Brain microvascular endothelial cell (primary cell): ENCODE data around the gene SCN9A.

ENCODE experiments used
- DNase-seq: peaks from one replicate; pipeline ENCODE4 v3.0.0-alpha.2; 2020
- H3K27ac ChIP-seq: fragments of 250-450 bp; sonication (Bioruptor Pico); 2 replicates; pipeline ENCODE4 v1.5.1; 2020; ENCODE audit warnings: mild to moderate bottlenecking, moderate library complexity
- H3K27me3 ChIP-seq: fragments of 250-450 bp; sonication (Bioruptor Pico); replicated peaks from 2 replicates; pipeline ENCODE4 v1.5.1; 2020; ENCODE audit warnings: mild to moderate bottlenecking
- H3K36me3 ChIP-seq: fragments of 250-450 bp; sonication (Bioruptor Pico); replicated peaks from 2 replicates; pipeline ENCODE4 v1.5.1; 2020; ENCODE audit warnings: mild to moderate bottlenecking
- H3K4me3 ChIP-seq: 2 replicates; pipeline ENCODE4 v1.5.1; 2011; ENCODE audit warnings: low read depth, mild to moderate bottlenecking, control low read depth, low read length, moderate library complexity
- in situ Hi-C: cut with HindIII; loops from 2 replicates; pipeline ENCODE4 v1.10.0; 2017; ENCODE audit warnings: low sequenced_read_pairs, low pct_ligation_motif_present
- TF ChIP-seq, protein P1 (sequence below): IDR thresholded peaks from 2 replicates; pipeline ENCODE4 v1.5.1; 2011; ENCODE audit warnings: low read depth, mild to moderate bottlenecking, moderate library complexity, low read length, control low read depth, inconsistent platforms; ENCODE audit errors: missing control alignments

The SCN9A gene

GRCh38 chr2:166180951-166181812, 194.6 kb downstream of the SCN9A start:
- peak; percentile 66 for DNase-seq

DNA sequence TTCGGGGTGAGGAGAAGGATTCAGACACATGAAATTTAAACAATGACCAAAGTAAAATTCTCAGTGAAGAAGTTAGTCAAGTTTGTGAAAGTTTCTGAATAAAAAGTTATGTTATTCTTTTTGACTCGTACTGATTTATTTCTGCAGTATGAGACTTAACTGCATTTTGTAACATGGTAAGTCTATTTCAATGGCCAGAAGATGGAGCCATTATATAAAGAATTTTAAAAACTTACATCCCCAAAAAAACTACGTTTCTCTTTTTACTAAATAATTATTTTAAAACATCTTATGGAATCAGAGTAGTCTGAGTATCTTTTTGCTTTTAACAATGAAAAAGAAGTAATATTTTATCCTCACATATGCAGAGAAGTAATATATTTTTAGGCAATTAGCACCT, 196.5 kb downstream of the SCN9A start:
- no peaks in the 10 kb centered on the region for H3K27me3 ChIP-seq

More at GRCh38 chr2:166180951-166181812, 194.6 kb downstream of the SCN9A start:
- TF ChIP-seq, protein P1, sequence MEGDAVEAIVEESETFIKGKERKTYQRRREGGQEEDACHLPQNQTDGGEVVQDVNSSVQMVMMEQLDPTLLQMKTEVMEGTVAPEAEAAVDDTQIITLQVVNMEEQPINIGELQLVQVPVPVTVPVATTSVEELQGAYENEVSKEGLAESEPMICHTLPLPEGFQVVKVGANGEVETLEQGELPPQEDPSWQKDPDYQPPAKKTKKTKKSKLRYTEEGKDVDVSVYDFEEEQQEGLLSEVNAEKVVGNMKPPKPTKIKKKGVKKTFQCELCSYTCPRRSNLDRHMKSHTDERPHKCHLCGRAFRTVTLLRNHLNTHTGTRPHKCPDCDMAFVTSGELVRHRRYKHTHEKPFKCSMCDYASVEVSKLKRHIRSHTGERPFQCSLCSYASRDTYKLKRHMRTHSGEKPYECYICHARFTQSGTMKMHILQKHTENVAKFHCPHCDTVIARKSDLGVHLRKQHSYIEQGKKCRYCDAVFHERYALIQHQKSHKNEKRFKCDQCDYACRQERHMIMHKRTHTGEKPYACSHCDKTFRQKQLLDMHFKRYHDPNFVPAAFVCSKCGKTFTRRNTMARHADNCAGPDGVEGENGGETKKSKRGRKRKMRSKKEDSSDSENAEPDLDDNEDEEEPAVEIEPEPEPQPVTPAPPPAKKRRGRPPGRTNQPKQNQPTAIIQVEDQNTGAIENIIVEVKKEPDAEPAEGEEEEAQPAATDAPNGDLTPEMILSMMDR: peak; percentile 72
- no peak overlapping the region for H3K4me3 ChIP-seq
- in situ Hi-C loops: loop anchor here (25.0 kb wide), 1 partner anchor 206 kb away; the partner anchor contains the start of gene SCN9A
- H3K27ac ChIP-seq: no peak overlapping the region
- no peaks in the 10 kb centered on the region for H3K27me3 ChIP-seq
- no peaks in the 10 kb centered on the region for H3K36me3 ChIP-seq

GRCh38 chr2:166173263-166173662, 202.5 kb downstream of the SCN9A start:
- H3K27me3 ChIP-seq: no peaks in the 10 kb centered on the region
- no peak for DNase-seq
- no peak overlapping the region for H3K4me3 ChIP-seq
- H3K36me3 ChIP-seq: no peaks in the 10 kb centered on the region
- H3K27ac ChIP-seq: no peak overlapping the region
- TF ChIP-seq, protein P1: no peak
- in situ Hi-C loops: no loop called here

More for the DNA sequence above, 196.5 kb downstream of the SCN9A start:
- DNase-seq: no peak
- H3K36me3 ChIP-seq: no peaks in the 10 kb centered on the region
- no peak overlapping the region for H3K4me3 ChIP-seq
- TF ChIP-seq, protein P1: no peak
- in situ Hi-C loops: loop anchor here (25.0 kb wide), 1 partner anchor 208 kb away; the partner anchor contains the start of gene SCN9A
- H3K27ac ChIP-seq: no peak overlapping the region

- Histone ChIP-seq H3K4me3 (no peak overlapping the region), H3K36me3 (no peaks in the 10 kb centered on the region), H3K27ac (no peak overlapping the region), H3K27me3 (no peaks in the 10 kb centered on the region)
- no peak for DNase-seq
- in situ Hi-C loops: no loop called here
- TF ChIP-seq, protein P1: no peak
Observed at GRCh38 chr2:166171216-166171615, 204.5 kb downstream of the SCN9A start.

DNA sequence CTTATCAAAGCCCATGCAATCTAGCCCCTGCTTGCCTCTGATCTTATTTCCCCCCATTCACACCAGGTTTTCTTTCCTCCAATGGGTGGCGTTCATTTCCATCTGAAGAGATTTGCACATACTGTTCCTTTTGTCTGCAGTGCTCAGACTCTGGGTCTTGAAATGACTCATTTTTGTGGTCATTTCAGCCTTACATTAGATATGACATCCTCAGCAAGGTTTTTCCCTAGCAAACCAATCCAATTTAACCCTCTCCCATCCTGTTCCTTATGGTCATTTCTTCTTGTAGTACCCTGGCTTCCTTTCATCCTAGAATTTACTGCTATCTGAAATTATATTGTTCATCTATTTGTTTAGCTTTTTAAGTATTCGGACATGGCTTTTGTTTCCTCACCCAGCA, 205.4 kb downstream of the SCN9A start:
- H3K27ac ChIP-seq: no peak overlapping the region
- no peaks in the 10 kb centered on the region for H3K27me3 ChIP-seq
- H3K4me3 ChIP-seq: no peak overlapping the region
- in situ Hi-C loops: no loop called here
- DNase-seq: peak; percentile 61
- TF ChIP-seq, protein P1: no peak
- no peaks in the 10 kb centered on the region for H3K36me3 ChIP-seq
